SK-N-MC (cell line): ENCODE data around the gene CSF1.

Source experiments
- EZH2 ChIP-seq: fragments of 200-600 bp; sonication (generic); IDR thresholded peaks from one replicate; pipeline ENCODE4 v1.6.1; 2017; ENCODE audit warnings: antibody characterized with exemption
- FOXP2 ChIP-seq: optimal IDR thresholded peaks from 2 replicates; pipeline ENCODE3; 2011; ENCODE audit warnings: mild to moderate bottlenecking, moderate library complexity; ENCODE audit not compliant: insufficient read depth; ENCODE audit errors: extremely low read length, control extremely low read depth

GRCh38 chr1:109877776-109878175, 32.9 kb upstream of the CSF1 start:
- no peak for TF ChIP-seq EZH2
- no peak for TF ChIP-seq FOXP2
